Peyer's patch (tissue), 4 donors: ENCODE data around the gene SLC5A2.

Experiments used
- POLR2A ChIP-seq, 2 donors: fragments of 450-650 bp; IDR thresholded peaks; one replicate each; pipeline ENCODE4 v1.5.1; 2017; ENCODE audit warnings: antibody characterized with exemption in 2 of 2, mild to moderate bottlenecking in 2 of 2, moderate library complexity in 2 of 2
- TF ChIP-seq, protein P1 (sequence below), 6 experiments: fragments of 450-650 bp in 4 of 6; fragments of 200-600 bp in 2 of 6; sonication (generic) in 1 of 6; IDR thresholded peaks; one replicate each; pipeline ENCODE4 v1.5.1; 2017 to 2019; ENCODE audit warnings: antibody characterized with exemption in 6 of 6, mild to moderate bottlenecking in 3 of 6, moderate library complexity in 1 of 6

DNA sequence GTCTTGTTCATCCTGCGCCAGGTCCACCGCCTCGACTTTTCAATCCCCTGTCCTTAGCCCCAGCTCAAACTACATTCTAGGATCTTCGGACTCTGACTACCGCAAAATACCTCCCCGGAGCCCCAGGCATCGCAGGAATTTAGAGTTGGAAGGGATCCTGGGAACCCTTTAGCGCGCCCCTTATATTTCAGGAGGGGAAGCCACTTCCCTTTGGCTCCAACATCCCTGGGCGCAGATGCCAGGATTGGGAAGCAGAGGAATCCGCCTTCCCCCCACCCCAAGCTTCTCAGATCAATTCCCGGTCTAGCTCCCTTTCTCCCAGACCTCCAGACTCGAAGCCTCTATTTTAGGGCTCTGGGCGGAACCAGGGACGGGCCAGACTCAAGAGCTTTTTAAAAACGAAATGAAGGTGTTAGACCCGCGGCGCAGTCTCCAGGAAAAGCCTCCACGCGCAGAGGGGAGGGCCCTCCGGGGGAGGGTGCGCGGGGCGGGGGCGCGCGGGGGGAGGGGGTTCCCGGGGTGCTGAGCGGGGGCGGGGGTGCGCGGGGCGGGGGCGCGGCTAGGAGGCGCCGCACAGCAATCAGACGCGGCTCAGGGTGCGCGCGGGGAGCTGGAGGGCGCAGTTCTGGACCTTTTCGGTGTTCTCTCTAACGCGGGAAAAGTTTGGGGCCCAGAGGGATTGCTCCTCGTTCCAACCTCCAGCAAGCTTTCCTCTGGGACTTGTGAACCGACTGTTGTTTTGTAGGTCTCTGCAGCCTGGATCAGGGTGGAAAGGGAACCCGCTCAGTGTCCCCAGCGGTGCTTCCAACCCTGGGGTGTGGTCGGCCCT, 46.4 kb downstream of the SLC5A2 start:
- TF ChIP-seq, protein P1, sequence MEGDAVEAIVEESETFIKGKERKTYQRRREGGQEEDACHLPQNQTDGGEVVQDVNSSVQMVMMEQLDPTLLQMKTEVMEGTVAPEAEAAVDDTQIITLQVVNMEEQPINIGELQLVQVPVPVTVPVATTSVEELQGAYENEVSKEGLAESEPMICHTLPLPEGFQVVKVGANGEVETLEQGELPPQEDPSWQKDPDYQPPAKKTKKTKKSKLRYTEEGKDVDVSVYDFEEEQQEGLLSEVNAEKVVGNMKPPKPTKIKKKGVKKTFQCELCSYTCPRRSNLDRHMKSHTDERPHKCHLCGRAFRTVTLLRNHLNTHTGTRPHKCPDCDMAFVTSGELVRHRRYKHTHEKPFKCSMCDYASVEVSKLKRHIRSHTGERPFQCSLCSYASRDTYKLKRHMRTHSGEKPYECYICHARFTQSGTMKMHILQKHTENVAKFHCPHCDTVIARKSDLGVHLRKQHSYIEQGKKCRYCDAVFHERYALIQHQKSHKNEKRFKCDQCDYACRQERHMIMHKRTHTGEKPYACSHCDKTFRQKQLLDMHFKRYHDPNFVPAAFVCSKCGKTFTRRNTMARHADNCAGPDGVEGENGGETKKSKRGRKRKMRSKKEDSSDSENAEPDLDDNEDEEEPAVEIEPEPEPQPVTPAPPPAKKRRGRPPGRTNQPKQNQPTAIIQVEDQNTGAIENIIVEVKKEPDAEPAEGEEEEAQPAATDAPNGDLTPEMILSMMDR (IDR thresholded peaks at IDR 0.05), result no peak
- TF ChIP-seq POLR2A (IDR thresholded peaks at IDR 0.05), result no peak
